SK-MEL-5 (cell line): Measurements from ENCODE around the gene TRMT10C. TPM values are rescaled to one million over a fixed set of nuclear protein-coding genes. Genes with fewer than 3 reads are reported as not detected.

Experiments
- DNase-seq: peaks from one replicate; pipeline ENCODE4 v3.0.0-alpha.2; 2016; ENCODE audit warnings: low read depth, low spot score
- in situ Hi-C: cut with HindIII; loops from 2 replicates; pipeline ENCODE4 v1.10.0; 2016; ENCODE audit warnings: low sequenced_read_pairs, high pct_unique_total_duplicates, low pct_unique_long_range_greater_than_20kb
- polyA plus RNA-seq, 2 experiments: library from polyadenylated mRNA; depleted of rRNA; stranded (reverse); fragments of >200 nt; gene quantifications; 2 replicates each; pipeline ENCODE4 v1.2.3, GENCODE V29; 2015
- total RNA-seq: library from RNA; depleted of rRNA; stranded (reverse); fragments of >200 nt; shearing (Covaris generic); gene quantifications from 2 replicates; pipeline ENCODE4 v1.2.3, GENCODE V29; 2014; rRNA removed

The TRMT10C gene
- 70.4 and 77.5 TPM in 2 replicates for total RNA-seq
- polyA plus RNA-seq (2015; cell fraction: cytosol; rRNA removed): 36.1 and 42.6 TPM in 2 replicates
- polyA plus RNA-seq (2015; cell fraction: nucleus; rRNA removed): 18.8 and 31.0 TPM in 2 replicates

- DNase-seq: peak; percentile 95
- in situ Hi-C loops: no loop called here
Observed at GRCh38 chr3:101561630-101562328, at the start of gene TRMT10C. Gene TRMT10C (plus strand): TSS chr3:101561868. CDS start chr3:101564782, 2,914 bp downstream.

- DNase-seq: no peak
- in situ Hi-C loops: no loop called here
Observed at GRCh38 chr3:101512396-101512645, 49.3 kb upstream of the TRMT10C start.

GRCh38 chr3:101512646-101513418, 48.8 kb upstream of the TRMT10C start, which contains the start of gene SENP7:
Gene SENP7 (minus strand): TSS chr3:101513212. CDS start chr3:101513130, 82 bp downstream.
- in situ Hi-C loops: no loop called here
- DNase-seq: peak; percentile 88

DNA sequence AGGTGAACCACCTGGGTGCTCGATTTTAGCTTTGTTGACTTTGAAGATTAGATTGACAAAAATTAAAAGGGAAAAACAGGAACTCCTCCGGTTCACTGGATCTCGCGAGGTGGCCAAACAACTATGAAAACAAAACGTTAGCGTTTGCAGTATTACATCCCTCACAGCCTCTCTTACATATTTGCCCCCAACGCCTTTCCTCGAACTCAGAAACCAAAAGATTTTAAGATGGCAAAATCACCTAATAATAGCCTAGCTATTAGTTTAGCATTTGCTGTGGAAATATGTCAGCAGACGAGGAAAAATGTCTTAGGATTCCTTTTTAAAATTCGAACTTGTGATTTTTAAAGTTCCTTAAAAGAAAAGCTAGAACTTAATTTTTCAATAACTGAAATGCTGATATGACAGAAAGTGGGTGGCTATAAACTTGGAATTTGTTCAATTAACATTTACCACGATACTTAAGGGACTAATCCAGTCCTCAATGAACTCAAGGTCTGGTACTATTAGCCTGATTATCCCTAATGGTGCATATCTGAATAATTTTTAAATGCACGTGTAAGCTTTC, 48.2 kb upstream of the TRMT10C start:
- in situ Hi-C loops: no loop called here
- peak; percentile 3 for DNase-seq

DNA sequence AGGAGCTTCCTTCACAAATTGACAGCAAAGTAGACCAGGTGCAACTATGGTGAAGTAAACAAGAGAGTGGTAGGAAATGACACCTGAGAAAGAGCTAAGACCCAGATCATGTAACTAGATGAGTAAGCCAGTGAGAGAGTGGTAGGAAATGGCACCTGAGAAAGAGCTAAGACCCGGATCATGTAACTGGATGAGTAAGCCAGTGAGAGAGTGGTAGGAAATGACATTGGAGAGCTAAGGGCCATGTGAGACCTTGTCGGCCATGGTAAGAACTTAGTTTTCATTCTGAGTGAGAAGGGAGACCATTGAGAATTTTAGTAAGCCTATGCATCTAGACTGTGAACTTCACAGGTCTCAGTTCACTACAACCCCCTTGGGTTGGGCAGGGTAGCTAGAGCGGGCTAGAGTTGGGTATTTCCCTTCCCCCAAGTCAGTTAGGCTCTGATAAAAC, 43.2 kb upstream of the TRMT10C start:
- DNase-seq: no peak
- in situ Hi-C loops: no loop called here

GRCh38 chr3:101519685-101520365, 41.8 kb upstream of the TRMT10C start:
- DNase-seq: no peak
- in situ Hi-C loops: no loop called here

- in situ Hi-C loops: no loop called here
- DNase-seq: no peak
Observed at GRCh38 chr3:101521211-101521701, 40.4 kb upstream of the TRMT10C start.

- DNase-seq: no peak
- in situ Hi-C loops: no loop called here
Observed at GRCh38 chr3:101527441-101527840, 34.2 kb upstream of the TRMT10C start.

- DNase-seq: no peak
- in situ Hi-C loops: no loop called here
Observed at GRCh38 chr3:101527906-101528305, 33.8 kb upstream of the TRMT10C start.

GRCh38 chr3:101529816-101530685, 31.6 kb upstream of the TRMT10C start:
- in situ Hi-C loops: no loop called here
- DNase-seq: no peak

DNA sequence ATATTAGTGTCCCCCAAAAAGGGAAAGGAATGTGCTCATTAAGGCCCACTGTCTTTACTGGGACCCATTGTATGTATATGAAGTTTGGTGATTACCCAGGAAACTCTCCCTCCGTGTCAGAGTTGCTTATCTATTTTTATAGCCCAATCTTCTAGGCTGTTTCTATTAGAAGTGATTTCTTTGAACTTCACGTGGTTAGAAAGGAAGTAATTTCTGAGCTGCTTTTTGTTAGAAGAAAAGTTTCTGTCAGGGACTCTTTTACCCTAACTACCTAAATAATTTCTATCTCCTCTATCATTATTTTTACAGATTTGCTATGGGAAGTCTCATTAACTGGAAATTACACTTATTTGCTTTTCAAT, 31.0 kb upstream of the TRMT10C start:
- DNase-seq: no peak
- in situ Hi-C loops: no loop called here

DNA sequence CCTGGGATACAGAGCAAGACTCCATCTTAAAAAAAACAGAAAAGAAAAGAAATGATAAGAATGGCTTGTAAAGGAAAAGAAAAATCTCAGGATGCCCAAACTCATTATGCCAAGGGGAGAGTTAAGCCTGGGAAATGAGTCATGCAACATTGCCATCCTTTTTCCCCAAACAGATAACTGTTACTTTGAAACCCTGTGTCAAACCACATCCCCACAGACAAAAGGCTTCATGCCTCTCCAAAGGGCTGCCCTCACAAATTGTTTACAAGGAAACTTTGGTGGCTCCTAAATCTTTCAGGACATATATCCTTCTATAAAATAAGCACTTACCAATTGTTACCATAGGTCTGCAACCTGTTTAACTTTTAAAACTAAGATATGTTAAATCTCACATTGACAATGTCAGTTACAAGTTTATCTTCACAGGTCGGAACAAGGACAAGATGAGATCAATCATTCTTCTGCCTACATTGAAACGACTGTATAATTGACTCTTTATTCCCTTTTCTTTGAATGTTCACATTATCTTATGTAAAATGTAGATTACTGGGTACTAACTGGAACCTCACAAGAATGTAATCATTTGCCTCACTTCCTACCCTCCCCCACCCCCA, 30.1 kb upstream of the TRMT10C start:
- DNase-seq: no peak

DNA sequence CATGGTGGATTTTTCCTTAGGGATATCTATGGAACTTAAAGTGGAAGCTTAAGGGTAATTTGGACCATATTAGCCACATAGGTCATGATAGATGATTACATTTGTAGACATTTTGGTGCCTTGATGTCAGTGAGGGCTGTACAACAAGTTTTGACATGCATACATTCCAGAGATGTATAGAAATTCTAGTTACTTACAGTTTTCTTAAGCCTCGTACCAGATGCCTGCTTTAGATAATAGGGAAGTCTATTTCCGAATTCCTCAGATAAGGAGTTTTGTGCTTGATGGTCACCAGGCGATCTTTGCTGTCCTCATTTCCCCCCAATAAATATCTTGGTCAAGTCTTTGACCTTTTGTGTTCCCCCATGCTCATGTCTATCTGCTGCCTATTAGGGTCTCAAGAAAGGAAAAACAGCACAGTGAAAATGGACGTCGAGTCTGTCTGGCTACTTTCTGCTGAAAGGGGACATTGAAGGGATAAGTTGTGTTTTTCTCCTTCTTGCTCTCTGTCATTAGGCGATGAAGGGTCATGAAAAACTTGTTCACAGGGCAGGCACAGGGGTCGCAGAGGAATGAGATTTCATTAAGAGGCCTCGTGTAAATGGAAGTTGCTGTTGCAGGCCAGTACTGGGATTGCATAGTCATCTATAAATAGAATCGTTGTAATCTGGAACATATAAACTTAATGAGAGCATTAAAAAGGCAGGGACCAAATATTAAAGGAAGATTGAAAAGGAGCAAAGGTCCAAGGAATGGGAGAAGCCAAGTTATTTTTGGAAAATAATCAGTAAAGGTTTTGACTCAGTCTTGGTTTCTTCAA, 28.7 kb upstream of the TRMT10C start:
- no peak for DNase-seq
- in situ Hi-C loops: no loop called here

More for the DNA sequence above, 30.1 kb upstream of the TRMT10C start:
- in situ Hi-C loops: no loop called here

GRCh38 chr3:101533603-101533968, 28.1 kb upstream of the TRMT10C start:
- in situ Hi-C loops: no loop called here
- no peak for DNase-seq

GRCh38 chr3:101535221-101535620, 26.4 kb upstream of the TRMT10C start:
- no peak for DNase-seq
- in situ Hi-C loops: no loop called here

- DNase-seq: no peak
- in situ Hi-C loops: no loop called here
Observed at GRCh38 chr3:101536266-101536665, 25.4 kb upstream of the TRMT10C start.
